ENCODE data around the gene IL18R1.

DNA sequence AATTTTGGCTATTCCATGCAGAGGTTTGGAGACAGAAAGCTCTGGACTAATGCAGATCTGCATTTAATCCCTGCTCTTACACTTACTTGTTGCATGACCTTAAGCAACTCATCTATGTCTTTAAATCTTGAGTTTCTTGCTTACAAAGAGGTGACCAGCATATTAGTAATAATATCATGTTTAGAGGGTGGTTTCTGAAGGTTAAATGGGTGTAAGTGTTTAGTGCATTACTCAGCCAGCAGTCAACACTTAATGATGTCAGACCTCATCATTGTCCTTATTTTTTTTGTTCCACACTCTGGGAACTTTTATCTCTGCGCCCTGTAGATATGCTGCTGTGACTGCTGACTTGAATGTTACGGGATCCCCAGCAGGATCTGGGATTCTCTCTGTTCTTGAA is 42.6 kb upstream of the IL18R1 start:
- TF ChIP-seq CTCF (IDR thresholded peaks at IDR 0.05) (no peak), POLR2A (IDR thresholded peaks at IDR 0.05) (no peak)
